Hepatocyte (in vitro differentiated cells): ENCODE results near the gene ABCB1. TPM values are rescaled to one million over a fixed set of nuclear protein-coding genes. Genes with fewer than 3 reads are reported as not detected.
"Not testable (repeated sequence)": the region's sequence is repeated elsewhere in the genome, so short reads cannot be mapped to it uniquely, and the experiment has no call there.

Experiments used
- DNase-seq: peaks from one replicate; pipeline ENCODE4 v3.0.0-alpha.2; 2016; ENCODE audit warnings: low spot score
- H2AFZ ChIP-seq: fragments of 200-600 bp; sonication (generic); 2 replicates; pipeline ENCODE4 v1.6.0; 2016; ENCODE audit warnings: antibody characterized with exemption, mild to moderate bottlenecking
- H3K27ac ChIP-seq: fragments of 200-600 bp; sonication (generic); 2 replicates; pipeline ENCODE4 v1.5.1; 2016; ENCODE audit warnings: mild to moderate bottlenecking
- H3K27me3 ChIP-seq: fragments of 200-600 bp; sonication (generic); 2 replicates; pipeline ENCODE4 v1.6.1; 2016
- H3K36me3 ChIP-seq: fragments of 200-600 bp; sonication (generic); replicated peaks from 2 replicates; pipeline ENCODE4 v1.5.1; 2016; ENCODE audit warnings: low read depth; ENCODE audit not compliant: insufficient read depth
- H3K4me1 ChIP-seq: fragments of 200-600 bp; sonication (generic); 2 replicates; pipeline ENCODE4 v1.5.1; 2016; ENCODE audit warnings: mild to moderate bottlenecking, moderate library complexity; ENCODE audit not compliant: insufficient read depth
- H3K4me2 ChIP-seq: fragments of 200-600 bp; sonication (generic); 2 replicates; pipeline ENCODE4 v1.6.0; 2016
- H3K4me3 ChIP-seq: fragments of 200-600 bp; sonication (generic); 2 replicates; pipeline ENCODE4 v1.5.1; 2016; ENCODE audit warnings: mild to moderate bottlenecking
- H3K79me2 ChIP-seq: fragments of 200-600 bp; sonication (generic); 2 replicates; pipeline ENCODE4 v1.6.0; 2017; ENCODE audit warnings: mild to moderate bottlenecking
- H3K9me2 ChIP-seq: fragments of 200-600 bp; sonication (generic); replicated peaks from 2 replicates; pipeline ENCODE4 v1.6.0; 2017; ENCODE audit warnings: mild to moderate bottlenecking; ENCODE audit not compliant: insufficient read depth
- H3K9me3 ChIP-seq: fragments of 200-600 bp; sonication (generic); 2 replicates; pipeline ENCODE4 v1.5.1; 2016; ENCODE audit warnings: low read depth, mild to moderate bottlenecking
- H4K20me1 ChIP-seq: fragments of 200-600 bp; sonication (generic); 2 replicates; pipeline ENCODE4 v1.6.0; 2016; ENCODE audit warnings: mild to moderate bottlenecking; ENCODE audit not compliant: insufficient read depth, poor library complexity, severe bottlenecking
- EZH2 ChIP-seq: fragments of 200-600 bp; sonication (generic); IDR thresholded peaks from 2 replicates; pipeline ENCODE4 v1.6.1; 2016; ENCODE audit warnings: antibody characterized with exemption, mild to moderate bottlenecking, borderline replicate concordance
- EZH2phosphoT487 ChIP-seq: fragments of 200-600 bp; sonication (generic); IDR thresholded peaks from one replicate; pipeline ENCODE4 v1.6.1; 2018; ENCODE audit warnings: antibody characterized with exemption, mild to moderate bottlenecking, low read depth, moderate library complexity; ENCODE audit not compliant: unreplicated experiment, severe bottlenecking
- WGBS: methylation state at CpG from one replicate; pipeline ENCODE4 v1.1.6; 2016; ENCODE audit warnings: low lambda C conversion rate; ENCODE audit errors: missing lambda C conversion rate; 5-methylcytosine and 5-hydroxymethylcytosine counted together
- polyA plus RNA-seq: library from polyadenylated mRNA; unstranded; fragments of >200 nt; fragmentation: Nextera tagmentation; extraction: Ambion mirVana; gene quantifications from 2 replicates; pipeline ENCODE4 v1.2.1, GENCODE V29; 2016
- total RNA-seq: library from RNA; depleted of rRNA; stranded (reverse); fragments of >200 nt; gene quantifications from 2 replicates; pipeline ENCODE4 v1.2.3, GENCODE V29; 2014
- TF ChIP-seq, protein P1 (sequence below): fragments of 200-600 bp; sonication (generic); IDR thresholded peaks from 2 replicates; pipeline ENCODE4 v1.5.1; 2016; ENCODE audit warnings: antibody characterized with exemption, mild to moderate bottlenecking; ENCODE audit not compliant: poor library complexity

The ABCB1 gene
- total and polyA plus RNA-seq, 2 experiments from 2014 or later = 7.9 to 20.0 TPM

DNA sequence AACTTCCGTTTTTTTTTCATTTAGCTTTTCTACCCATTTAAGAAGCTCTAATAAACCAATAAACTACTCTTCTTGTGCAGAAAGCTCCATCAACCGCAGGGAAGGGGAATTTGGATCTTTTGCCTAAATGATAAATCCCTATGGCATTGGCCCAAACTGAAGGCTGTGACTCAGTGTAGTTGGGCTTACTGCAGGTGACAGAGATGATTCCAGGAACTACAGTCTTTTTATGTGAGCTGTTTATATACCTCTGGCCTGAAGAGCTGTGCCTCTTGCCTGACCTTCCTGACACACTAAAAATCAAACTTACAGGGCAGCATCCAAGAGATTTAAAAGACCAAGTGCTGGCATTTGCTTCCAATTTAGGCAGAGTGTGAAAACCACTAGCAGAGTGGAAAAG, 25.2 kb downstream of the ABCB1 start:
- Histone ChIP-seq H3K79me2 (no peaks in the 10 kb centered on the region), H3K4me2 (no peak overlapping the region), H3K9me2 (no peaks in the 10 kb centered on the region), H3K4me3 (no peak overlapping the region), H3K27ac (no peak overlapping the region), H4K20me1 (no peaks in the 10 kb centered on the region), H3K27me3 (no peaks in the 10 kb centered on the region), H3K4me1 (no peaks in the 10 kb centered on the region), H2AFZ (no peak overlapping the region), H3K9me3 (no peaks in the 10 kb centered on the region), H3K36me3 (no peaks in the 10 kb centered on the region)
- 83% methylated on average over 2 of the region's 2 CpGs for WGBS
- DNase-seq = no peak
- no peak for TF ChIP-seq EZH2
- TF ChIP-seq EZH2phosphoT487 = no peak
- TF ChIP-seq, protein P1, sequence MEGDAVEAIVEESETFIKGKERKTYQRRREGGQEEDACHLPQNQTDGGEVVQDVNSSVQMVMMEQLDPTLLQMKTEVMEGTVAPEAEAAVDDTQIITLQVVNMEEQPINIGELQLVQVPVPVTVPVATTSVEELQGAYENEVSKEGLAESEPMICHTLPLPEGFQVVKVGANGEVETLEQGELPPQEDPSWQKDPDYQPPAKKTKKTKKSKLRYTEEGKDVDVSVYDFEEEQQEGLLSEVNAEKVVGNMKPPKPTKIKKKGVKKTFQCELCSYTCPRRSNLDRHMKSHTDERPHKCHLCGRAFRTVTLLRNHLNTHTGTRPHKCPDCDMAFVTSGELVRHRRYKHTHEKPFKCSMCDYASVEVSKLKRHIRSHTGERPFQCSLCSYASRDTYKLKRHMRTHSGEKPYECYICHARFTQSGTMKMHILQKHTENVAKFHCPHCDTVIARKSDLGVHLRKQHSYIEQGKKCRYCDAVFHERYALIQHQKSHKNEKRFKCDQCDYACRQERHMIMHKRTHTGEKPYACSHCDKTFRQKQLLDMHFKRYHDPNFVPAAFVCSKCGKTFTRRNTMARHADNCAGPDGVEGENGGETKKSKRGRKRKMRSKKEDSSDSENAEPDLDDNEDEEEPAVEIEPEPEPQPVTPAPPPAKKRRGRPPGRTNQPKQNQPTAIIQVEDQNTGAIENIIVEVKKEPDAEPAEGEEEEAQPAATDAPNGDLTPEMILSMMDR = no peak

DNA sequence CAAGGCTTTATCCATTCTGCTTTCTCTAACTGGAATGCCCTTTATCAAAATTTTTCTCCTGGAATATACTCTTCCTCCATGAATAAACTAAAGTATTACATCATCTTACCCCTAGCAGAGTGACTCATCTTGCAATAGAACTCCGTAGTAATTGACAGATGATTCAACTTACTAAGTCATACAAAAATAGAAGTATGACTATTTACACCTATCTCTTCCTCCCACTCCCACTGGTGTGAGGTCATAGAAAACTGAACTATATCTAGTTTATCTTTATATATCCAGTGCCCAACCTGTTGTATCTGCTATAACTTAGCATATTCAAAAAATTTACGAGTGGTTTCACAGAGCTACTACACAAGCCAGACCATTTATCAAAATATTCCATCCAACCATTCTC, 26.1 kb downstream of the ABCB1 start:
- Histone ChIP-seq H3K4me3 (no peak overlapping the region), H3K4me1 (no peaks in the 10 kb centered on the region), H2AFZ (no peak overlapping the region), H3K9me3 (no peaks in the 10 kb centered on the region), H3K27me3 (no peaks in the 10 kb centered on the region), H3K27ac (no peak overlapping the region), H3K79me2 (no peaks in the 10 kb centered on the region), H3K9me2 (no peaks in the 10 kb centered on the region), H3K36me3 (no peaks in the 10 kb centered on the region), H4K20me1 (no peaks in the 10 kb centered on the region), H3K4me2 (no peak overlapping the region)
- peak; percentile 6 for DNase-seq
- 28% methylated on average over 2 of the region's 2 CpGs for WGBS
- no peak for TF ChIP-seq EZH2phosphoT487
- TF ChIP-seq, protein P1 = no peak
- TF ChIP-seq EZH2 = no peak

DNA sequence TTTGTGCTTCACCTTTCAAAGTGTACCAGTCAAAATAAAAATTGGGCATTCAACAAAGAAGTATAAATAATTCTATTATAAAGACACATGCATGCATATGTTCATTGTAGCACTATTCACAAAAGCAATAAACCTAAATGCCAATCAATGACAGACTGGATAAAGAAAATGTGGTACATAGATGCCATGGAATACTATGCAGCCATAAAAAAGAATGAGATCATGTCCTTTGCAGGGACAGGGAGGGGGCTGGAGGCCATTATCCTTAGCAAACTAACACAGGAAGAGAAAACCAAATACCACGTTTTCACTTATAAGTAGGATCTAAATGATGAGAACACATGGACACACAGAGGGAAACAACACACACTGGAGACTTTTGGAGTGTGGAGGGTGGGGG, 28.2 kb downstream of the ABCB1 start:
- not testable (repeated sequence) for H3K27ac ChIP-seq, H3K9me2 ChIP-seq, H3K4me3 ChIP-seq, H3K4me1 ChIP-seq, H3K27me3 ChIP-seq, H2AFZ ChIP-seq, H3K79me2 ChIP-seq, H4K20me1 ChIP-seq, H3K9me3 ChIP-seq, H3K36me3 ChIP-seq, H3K4me2 ChIP-seq, DNase-seq
- 80% methylated on average over 1 of the region's 1 CpG for WGBS

DNA sequence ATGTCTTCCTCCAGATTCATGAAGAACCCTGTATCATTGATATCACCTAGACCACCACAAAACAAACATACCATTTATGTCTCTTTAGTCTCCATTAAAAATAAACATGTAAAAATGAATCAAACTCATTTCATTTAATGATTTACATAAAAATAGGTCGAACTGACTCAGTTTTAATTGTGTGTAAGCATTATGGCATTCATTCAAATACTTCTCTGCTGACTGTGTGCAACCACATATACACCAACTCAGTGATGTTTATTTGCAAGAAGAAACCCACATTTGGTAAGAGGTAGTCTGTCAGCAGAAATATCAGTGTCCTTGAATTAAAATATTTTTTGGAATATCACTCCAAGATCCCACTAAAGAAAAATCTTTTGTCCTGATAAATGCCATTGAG, 30.5 kb downstream of the ABCB1 start:
- WGBS = 59% methylated on average over 1 of the region's 1 CpG
- no peak for TF ChIP-seq EZH2
- TF ChIP-seq EZH2phosphoT487 = no peak
- TF ChIP-seq, protein P1 = no peak
- Histone ChIP-seq H3K9me2 (no peaks in the 10 kb centered on the region), H4K20me1 (no peaks in the 10 kb centered on the region), H3K36me3 (no peaks in the 10 kb centered on the region), H3K27ac (no peak overlapping the region), H3K27me3 (no peaks in the 10 kb centered on the region), H2AFZ (no peak overlapping the region), H3K4me1 (no peaks in the 10 kb centered on the region), H3K4me3 (no peak overlapping the region), H3K4me2 (no peak overlapping the region), H3K9me3 (no peaks in the 10 kb centered on the region), H3K79me2 (no peaks in the 10 kb centered on the region)
- DNase-seq = no peak
